ENCODE measurements around the gene BCKDHA.
A peak's percentile ranks its signal among the peaks of the same experiment; 100 is the strongest.

The BCKDHA gene

GRCh38 chr19:41362143-41362847, 35.3 kb upstream of the BCKDHA start:
- Histone ChIP-seq H3K79me2 (ENCODE audit: insufficient read depth, low read length) (peaks cover 35% of the 10 kb centered on the region), H3K4me3 (ENCODE audit: low read depth in 1 of 2, low read length in 2 of 2) (no peak overlapping the region), H3K4me2 (ENCODE audit: insufficient read depth, low read length) (0 out of 2 replicates have a peak overlapping the region, but pooled peaks have one; percentile 94), H2AFZ (ENCODE audit: low read depth, low read length) (no peak overlapping the region), H3K9ac (ENCODE audit: low read depth, low read length) (0 out of 2 replicates have a peak overlapping the region, but pooled peaks have one; percentile 81), H3K36me3 (ENCODE audit: insufficient read depth, low read length) (peaks cover 6% of the 10 kb centered on the region), H4K20me1 (ENCODE audit: insufficient read depth, low read length) (no peaks in the 10 kb centered on the region; the same call in 1 of the 2 replicates), H3K4me1 (ENCODE audit: insufficient read depth, low read length) (peaks cover 23% of the 10 kb centered on the region), H3K27ac (ENCODE audit: low read length) (no peak overlapping the region), H3K27me3 (ENCODE audit: insufficient read depth, low read length, poor library complexity) (no peaks in the 10 kb centered on the region), H3K9me3 (ENCODE audit: insufficient read depth, low read length, severe bottlenecking) (no peaks in the 10 kb centered on the region)
- DNase-seq (no peak), ATAC-seq (ENCODE audit: insufficient read depth, low read depth) (no peak)
- TF ChIP-seq CTCF (IDR thresholded peaks at IDR 0.05; ENCODE audit: borderline replicate concordance, extremely low read depth, low read length, poor library complexity, severe bottlenecking) (no peak), EZH2 (IDR thresholded peaks at IDR 0.05; ENCODE audit: borderline replicate concordance, low read depth, low read length, severe bottlenecking) (no peak)

DNA sequence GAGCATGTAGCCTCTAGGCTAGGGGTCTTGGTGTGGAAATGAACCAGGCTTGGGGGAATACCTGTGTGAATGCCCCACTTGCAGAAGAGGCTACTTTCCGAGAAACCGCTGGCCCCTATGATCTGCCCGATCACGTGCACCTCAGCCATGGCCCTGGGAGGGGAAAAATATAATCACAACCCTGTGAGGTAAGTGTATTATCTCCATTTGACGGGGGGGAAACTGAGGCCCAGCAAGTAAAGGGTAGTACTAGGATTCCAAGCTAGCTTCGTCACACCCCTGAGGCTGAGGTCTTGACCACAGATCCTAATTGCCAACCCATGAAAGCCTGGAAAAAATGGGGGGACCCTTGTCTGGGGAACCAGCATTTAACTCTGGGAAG, 34.3 kb upstream of the BCKDHA start:
- TF ChIP-seq CTCF (IDR thresholded peaks at IDR 0.05; ENCODE audit: borderline replicate concordance, extremely low read depth, low read length, poor library complexity, severe bottlenecking): no peak
- peaks cover 35% of the 10 kb centered on the region for H3K79me2 ChIP-seq (ENCODE audit: insufficient read depth, low read length)
- no peak for DNase-seq
- peak overlapping the region; percentile 81 for H3K9ac ChIP-seq (ENCODE audit: low read depth, low read length)
- H3K9me3 ChIP-seq (ENCODE audit: insufficient read depth, low read length, severe bottlenecking): no peaks in the 10 kb centered on the region
- H3K4me2 ChIP-seq (ENCODE audit: insufficient read depth, low read length): peak overlapping the region; percentile 94
- H3K27me3 ChIP-seq (ENCODE audit: insufficient read depth, low read length, poor library complexity): no peaks in the 10 kb centered on the region
- H3K27ac ChIP-seq (ENCODE audit: low read length): peak overlapping the region; percentile 99
- H4K20me1 ChIP-seq (ENCODE audit: insufficient read depth, low read length): no peaks in the 10 kb centered on the region
- ATAC-seq (ENCODE audit: insufficient read depth, low read depth): no peak
- H3K36me3 ChIP-seq (ENCODE audit: insufficient read depth, low read length): peaks cover 6% of the 10 kb centered on the region
- H2AFZ ChIP-seq (ENCODE audit: low read depth, low read length): peak overlapping the region; percentile 86
- H3K4me3 ChIP-seq (ENCODE audit: low read depth in 1 of 2, low read length in 2 of 2): peak overlapping the region; percentile 46 to 80; a peak in 3 of 4 replicates
- H3K4me1 ChIP-seq (ENCODE audit: insufficient read depth, low read length): peaks cover 23% of the 10 kb centered on the region

DNA sequence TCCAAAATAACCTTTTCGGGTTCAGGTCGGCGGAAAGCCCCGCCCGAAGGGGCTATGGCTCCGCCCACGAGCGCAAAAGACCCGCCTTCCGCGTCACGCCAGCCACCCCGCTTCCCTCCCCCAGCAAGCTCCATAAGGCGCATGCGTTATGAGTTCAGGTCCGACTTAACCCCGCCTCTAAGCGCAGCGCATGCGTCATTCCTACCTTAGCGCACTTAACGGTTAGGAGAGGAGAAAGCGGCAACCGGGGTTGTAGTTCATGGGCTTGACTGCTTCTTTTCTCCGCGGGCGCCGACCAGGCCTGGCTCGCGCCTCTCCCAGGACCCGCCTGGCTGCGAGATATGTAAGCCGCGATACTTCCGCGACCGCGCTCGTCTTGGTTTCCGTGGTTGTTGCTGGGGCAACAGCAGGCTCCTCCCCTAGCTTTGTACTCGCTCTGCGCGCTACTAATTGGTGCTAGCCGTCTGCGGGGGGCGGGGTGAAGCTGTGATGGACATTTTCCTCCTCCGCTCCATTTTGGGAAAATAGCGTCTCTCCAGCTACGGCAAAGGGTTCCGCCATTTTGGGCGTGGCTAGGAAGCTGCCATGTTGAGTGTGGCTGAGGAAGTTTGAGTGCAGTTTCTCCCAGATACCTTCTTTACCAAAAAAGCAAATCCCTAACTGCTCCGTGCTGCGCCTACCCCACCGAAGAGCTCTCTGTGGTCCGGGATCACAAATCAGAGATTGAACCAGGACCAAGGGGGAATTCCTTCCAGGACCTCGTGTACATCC, 33.7 kb upstream of the BCKDHA start, which contains the start of gene B9D2:
Gene B9D2, minus strand, starts transcription at position 397 of the 771 bp plus-strand sequence. CDS start 630 bp downstream, outside the sequence.
- peaks cover 6% of the 10 kb centered on the region for H3K36me3 ChIP-seq (ENCODE audit: insufficient read depth, low read length)
- H3K9me3 ChIP-seq (ENCODE audit: insufficient read depth, low read length, severe bottlenecking): no peaks in the 10 kb centered on the region
- peak within 1 kb of the TSS; percentile 81 for H3K9ac ChIP-seq (ENCODE audit: low read depth, low read length)
- H3K4me1 ChIP-seq (ENCODE audit: insufficient read depth, low read length): peaks cover 23% of the 10 kb centered on the region
- H4K20me1 ChIP-seq (ENCODE audit: insufficient read depth, low read length): no peaks in the 10 kb centered on the region
- ATAC-seq (ENCODE audit: insufficient read depth, low read depth): peak; percentile 96
- TF ChIP-seq CTCF (IDR thresholded peaks at IDR 0.05; ENCODE audit: borderline replicate concordance, extremely low read depth, low read length, poor library complexity, severe bottlenecking) (no peak), EZH2 (IDR thresholded peaks at IDR 0.05; ENCODE audit: borderline replicate concordance, low read depth, low read length, severe bottlenecking) (no peak)
- peak within 1 kb of the TSS; percentile 87 for H2AFZ ChIP-seq (ENCODE audit: low read depth, low read length)
- H3K4me2 ChIP-seq (ENCODE audit: insufficient read depth, low read length): peak within 1 kb of the TSS; percentile 94
- peaks cover 35% of the 10 kb centered on the region for H3K79me2 ChIP-seq (ENCODE audit: insufficient read depth, low read length)
- peak; percentile 99 for DNase-seq
- H3K27me3 ChIP-seq (ENCODE audit: insufficient read depth, low read length, poor library complexity): no peaks in the 10 kb centered on the region
- peak within 1 kb of the TSS; percentile 99 for H3K27ac ChIP-seq (ENCODE audit: low read length)
- H3K4me3 ChIP-seq (ENCODE audit: low read depth in 1 of 2, low read length in 2 of 2): peak within 1 kb of the TSS; percentile 46 to 80
